ENCODE measurements around the gene PEAR1.

The PEAR1 gene

GRCh38 chr1:156869455-156869854 lies 24.1 kb upstream of the PEAR1 start:
- H2BK5ac ChIP-seq (ENCODE audit: low read depth, low read length, poor library complexity) = no peak overlapping the region
- no peak overlapping the region for H3K14ac ChIP-seq (ENCODE audit: low read length)
- H3K9me3 ChIP-seq (ENCODE audit: insufficient read depth, low read depth, low read length) = no peaks in the 10 kb centered on the region
- no peak for DNase-seq
- H3K18ac ChIP-seq (ENCODE audit: low read length) = no peak overlapping the region
- no peaks in the 10 kb centered on the region for H3K79me1 ChIP-seq (ENCODE audit: low read length)
- no peaks in the 10 kb centered on the region for H3K36me3 ChIP-seq (ENCODE audit: control insufficient read depth in 1 of 2, insufficient read depth in 2 of 2, low read length in 2 of 2)
- H4K91ac ChIP-seq (ENCODE audit: low read depth, low read length) = no peak overlapping the region
- H3K4ac ChIP-seq (ENCODE audit: low read depth, low read length) = no peak overlapping the region
- H3K23ac ChIP-seq (ENCODE audit: low read length) = no peak overlapping the region
- H3K27ac ChIP-seq (ENCODE audit: low read depth, low read length) = no peak overlapping the region
- H3K4me3 ChIP-seq (ENCODE audit: low read depth, low read length) = no peak overlapping the region
- no peak overlapping the region for H2BK120ac ChIP-seq (ENCODE audit: insufficient read depth, low read length, poor library complexity)
- no peaks in the 10 kb centered on the region for H3K27me3 ChIP-seq (ENCODE audit: insufficient read depth, low read length)
- H2AFZ ChIP-seq (ENCODE audit: insufficient read depth, low read length, poor library complexity) = no peak overlapping the region
- WGBS (ENCODE audit: extremely low coverage, insufficient coverage, insufficient read length) = no CpG with 5 or more reads among the region's 9 CpGs
- H2BK12ac ChIP-seq (ENCODE audit: low read length) = no peak overlapping the region
- H2AK5ac ChIP-seq (ENCODE audit: low read length) = no peak overlapping the region
- H3K79me2 ChIP-seq (ENCODE audit: control insufficient read depth, insufficient read depth, low read length, poor library complexity) = no peaks in the 10 kb centered on the region
- no peak overlapping the region for H3K4me2 ChIP-seq (ENCODE audit: low read length)
- H4K8ac ChIP-seq (ENCODE audit: low read depth, low read length) = no peak overlapping the region
- no peak overlapping the region for H3K9ac ChIP-seq (ENCODE audit: low read length)
- no peaks in the 10 kb centered on the region for H3K4me1 ChIP-seq (ENCODE audit: control insufficient read depth in 1 of 2, insufficient read depth in 2 of 2, low read length in 2 of 2)
- H4K12ac ChIP-seq (ENCODE audit: low read depth, low read length) = no peak overlapping the region

GRCh38 chr1:156873659-156874058 lies 19.9 kb upstream of the PEAR1 start:
- H3K4me2 ChIP-seq (ENCODE audit: low read length) = no peak overlapping the region
- no peaks in the 10 kb centered on the region for H3K4me1 ChIP-seq (ENCODE audit: control insufficient read depth in 1 of 2, insufficient read depth in 2 of 2, low read length in 2 of 2)
- H2AFZ ChIP-seq (ENCODE audit: insufficient read depth, low read length, poor library complexity) = no peak overlapping the region
- H3K79me1 ChIP-seq (ENCODE audit: low read length) = no peaks in the 10 kb centered on the region
- no peak overlapping the region for H3K18ac ChIP-seq (ENCODE audit: low read length)
- no peaks in the 10 kb centered on the region for H3K36me3 ChIP-seq (ENCODE audit: control insufficient read depth in 1 of 2, insufficient read depth in 2 of 2, low read length in 2 of 2)
- no peak overlapping the region for H2AK5ac ChIP-seq (ENCODE audit: low read length)
- no peak for DNase-seq
- no peak overlapping the region for H4K91ac ChIP-seq (ENCODE audit: low read depth, low read length)
- no peak overlapping the region for H2BK12ac ChIP-seq (ENCODE audit: low read length)
- H3K4ac ChIP-seq (ENCODE audit: low read depth, low read length) = no peak overlapping the region
- no CpG with 5 or more reads among the region's 18 CpGs for WGBS (ENCODE audit: extremely low coverage, insufficient coverage, insufficient read length)
- no peak overlapping the region for H4K12ac ChIP-seq (ENCODE audit: low read depth, low read length)
- no peaks in the 10 kb centered on the region for H3K9me3 ChIP-seq (ENCODE audit: insufficient read depth, low read depth, low read length)
- no peak overlapping the region for H3K23ac ChIP-seq (ENCODE audit: low read length)
- no peak overlapping the region for H3K4me3 ChIP-seq (ENCODE audit: low read depth, low read length)
- H3K27ac ChIP-seq (ENCODE audit: low read depth, low read length) = no peak overlapping the region
- H2BK120ac ChIP-seq (ENCODE audit: insufficient read depth, low read length, poor library complexity) = no peak overlapping the region
- no peaks in the 10 kb centered on the region for H3K79me2 ChIP-seq (ENCODE audit: control insufficient read depth, insufficient read depth, low read length, poor library complexity)
- no peak overlapping the region for H4K8ac ChIP-seq (ENCODE audit: low read depth, low read length)
- H3K27me3 ChIP-seq (ENCODE audit: insufficient read depth, low read length) = no peaks in the 10 kb centered on the region
- no peak overlapping the region for H3K9ac ChIP-seq (ENCODE audit: low read length)
- H2BK5ac ChIP-seq (ENCODE audit: low read depth, low read length, poor library complexity) = no peak overlapping the region
- H3K14ac ChIP-seq (ENCODE audit: low read length) = no peak overlapping the region

- no peak overlapping the region for H3K9ac ChIP-seq (ENCODE audit: low read length)
- no peak overlapping the region for H2AFZ ChIP-seq (ENCODE audit: insufficient read depth, low read length, poor library complexity)
- no peak overlapping the region for H2BK12ac ChIP-seq (ENCODE audit: low read length)
- no peak overlapping the region for H3K18ac ChIP-seq (ENCODE audit: low read length)
- no peak overlapping the region for H3K4me2 ChIP-seq (ENCODE audit: low read length)
- no peak overlapping the region for H3K23ac ChIP-seq (ENCODE audit: low read length)
- H3K79me1 ChIP-seq (ENCODE audit: low read length) = no peaks in the 10 kb centered on the region
- no peaks in the 10 kb centered on the region for H3K27me3 ChIP-seq (ENCODE audit: insufficient read depth, low read length)
- no peaks in the 10 kb centered on the region for H3K9me3 ChIP-seq (ENCODE audit: insufficient read depth, low read depth, low read length)
- H3K36me3 ChIP-seq (ENCODE audit: control insufficient read depth in 1 of 2, insufficient read depth in 2 of 2, low read length in 2 of 2) = no peaks in the 10 kb centered on the region
- no peak overlapping the region for H2BK120ac ChIP-seq (ENCODE audit: insufficient read depth, low read length, poor library complexity)
- H2BK5ac ChIP-seq (ENCODE audit: low read depth, low read length, poor library complexity) = no peak overlapping the region
- no peak overlapping the region for H4K12ac ChIP-seq (ENCODE audit: low read depth, low read length)
- no peak overlapping the region for H3K27ac ChIP-seq (ENCODE audit: low read depth, low read length)
- no peak overlapping the region for H3K4ac ChIP-seq (ENCODE audit: low read depth, low read length)
- H3K4me1 ChIP-seq (ENCODE audit: control insufficient read depth in 1 of 2, insufficient read depth in 2 of 2, low read length in 2 of 2) = no peaks in the 10 kb centered on the region
- no peak for DNase-seq
- H3K14ac ChIP-seq (ENCODE audit: low read length) = no peak overlapping the region
- H4K8ac ChIP-seq (ENCODE audit: low read depth, low read length) = no peak overlapping the region
- no peak overlapping the region for H4K91ac ChIP-seq (ENCODE audit: low read depth, low read length)
- H3K4me3 ChIP-seq (ENCODE audit: low read depth, low read length) = no peak overlapping the region
- no peaks in the 10 kb centered on the region for H3K79me2 ChIP-seq (ENCODE audit: control insufficient read depth, insufficient read depth, low read length, poor library complexity)
- no peak overlapping the region for H2AK5ac ChIP-seq (ENCODE audit: low read length)
- no CpG with 5 or more reads among the region's 5 CpGs for WGBS (ENCODE audit: extremely low coverage, insufficient coverage, insufficient read length)
Measured at GRCh38 chr1:156874142-156874541, 19.4 kb upstream of the PEAR1 start.

- no peaks in the 10 kb centered on the region for H3K9me3 ChIP-seq (ENCODE audit: insufficient read depth, low read depth, low read length)
- no peak overlapping the region for H3K9ac ChIP-seq (ENCODE audit: low read length)
- no peak overlapping the region for H2AK5ac ChIP-seq (ENCODE audit: low read length)
- no peak overlapping the region for H4K91ac ChIP-seq (ENCODE audit: low read depth, low read length)
- H3K27ac ChIP-seq (ENCODE audit: low read depth, low read length) = no peak overlapping the region
- H2BK5ac ChIP-seq (ENCODE audit: low read depth, low read length, poor library complexity) = no peak overlapping the region
- H3K79me1 ChIP-seq (ENCODE audit: low read length) = no peaks in the 10 kb centered on the region
- H3K36me3 ChIP-seq (ENCODE audit: control insufficient read depth in 1 of 2, insufficient read depth in 2 of 2, low read length in 2 of 2) = no peaks in the 10 kb centered on the region
- H3K14ac ChIP-seq (ENCODE audit: low read length) = no peak overlapping the region
- H2BK120ac ChIP-seq (ENCODE audit: insufficient read depth, low read length, poor library complexity) = no peak overlapping the region
- H3K27me3 ChIP-seq (ENCODE audit: insufficient read depth, low read length) = no peaks in the 10 kb centered on the region
- H3K79me2 ChIP-seq (ENCODE audit: control insufficient read depth, insufficient read depth, low read length, poor library complexity) = no peaks in the 10 kb centered on the region
- no peak overlapping the region for H4K8ac ChIP-seq (ENCODE audit: low read depth, low read length)
- no peak overlapping the region for H3K4me2 ChIP-seq (ENCODE audit: low read length)
- H2AFZ ChIP-seq (ENCODE audit: insufficient read depth, low read length, poor library complexity) = no peak overlapping the region
- H2BK12ac ChIP-seq (ENCODE audit: low read length) = no peak overlapping the region
- no peaks in the 10 kb centered on the region for H3K4me1 ChIP-seq (ENCODE audit: control insufficient read depth in 1 of 2, insufficient read depth in 2 of 2, low read length in 2 of 2)
- H4K12ac ChIP-seq (ENCODE audit: low read depth, low read length) = no peak overlapping the region
- no peak overlapping the region for H3K4me3 ChIP-seq (ENCODE audit: low read depth, low read length)
- H3K23ac ChIP-seq (ENCODE audit: low read length) = no peak overlapping the region
- H3K4ac ChIP-seq (ENCODE audit: low read depth, low read length) = no peak overlapping the region
- WGBS (ENCODE audit: extremely low coverage, insufficient coverage, insufficient read length) = no CpG with 5 or more reads among the region's 16 CpGs
- no peak for DNase-seq
- H3K18ac ChIP-seq (ENCODE audit: low read length) = no peak overlapping the region
Measured at GRCh38 chr1:156874572-156875340, 18.8 kb upstream of the PEAR1 start.

All from trophoblast cell (in vitro differentiated cells and primary cell).